Sigmoid colon (tissue), 7 donors: Measurements from ENCODE around the gene SORBS1. TPM values are rescaled to one million over a fixed set of nuclear protein-coding genes. Genes with fewer than 3 reads are reported as not detected.
A peak's percentile ranks its signal among the peaks of the same experiment; 100 is the strongest.

Experiments used
- DNase-seq: peaks from one replicate; pipeline ENCODE4 v3.0.0-alpha.2; 2019
- H3K27ac ChIP-seq, 4 donors: fragments of 200-600 bp; sonication (generic); one replicate each; pipeline ENCODE4 v1.5.1; 2016 to 2019; ENCODE audit warnings: mild to moderate bottlenecking in 1 of 4
- H3K27me3 ChIP-seq, 3 donors: fragments of 200-600 bp; sonication (generic); one replicate each; pipeline ENCODE4 v1.5.1; 2019; ENCODE audit warnings: mild to moderate bottlenecking in 1 of 3
- H3K36me3 ChIP-seq, 4 donors: fragments of 200-600 bp; sonication (generic); one replicate each; pipeline ENCODE4 v1.5.1; 2016 to 2019
- H3K4me1 ChIP-seq, 4 donors: fragments of 200-600 bp; sonication (generic); one replicate each; pipeline ENCODE4 v1.5.1; 2017 to 2019
- H3K4me3 ChIP-seq, 4 donors: fragments of 200-600 bp; sonication (generic); one replicate each; pipeline ENCODE4 v1.5.1; 2017 to 2019; ENCODE audit warnings: mild to moderate bottlenecking in 2 of 4, moderate library complexity in 1 of 4
- H3K9me3 ChIP-seq, 4 donors: fragments of 200-600 bp in 3 of 4; sonication (generic) in 3 of 4; one replicate each; pipeline versions ENCODE4 v1.5.1 to v1.6.1; 2013 to 2019
- EP300 ChIP-seq, 4 donors: sonication (generic); formaldehyde crosslinking; IDR thresholded peaks; one replicate each; pipeline ENCODE4 v1.6.1; 2017; ENCODE audit warnings: antibody characterized with exemption in 4 of 4
- POLR2A ChIP-seq, 2 donors: fragments of 450-650 bp; IDR thresholded peaks; one replicate each; pipeline ENCODE4 v1.6.1; 2016; ENCODE audit warnings: antibody characterized with exemption in 2 of 2, mild to moderate bottlenecking in 2 of 2, moderate library complexity in 2 of 2
- POLR2AphosphoS5 ChIP-seq, 4 donors: sonication (generic); formaldehyde crosslinking; IDR thresholded peaks; one replicate each; pipeline ENCODE4 v1.6.1; 2017; ENCODE audit warnings: antibody characterized with exemption in 4 of 4
- WGBS, 2 donors: extraction: QIAGEN DNeasy Blood & Tissue Kit; methylation state at CpG; one replicate each; pipeline ENCODE4 v1.1.7; 2013; 5-methylcytosine and 5-hydroxymethylcytosine counted together
- intact Hi-C: fragments of 100-400 bp; cut with DNase I; formaldehyde crosslinking; loops from one replicate; pipeline ENCODE4 v1.15.1; 2023
- polyA plus RNA-seq, 3 donors: library from polyadenylated mRNA; stranded (reverse); fragments of 200-250 nt; gene quantifications; one replicate each; pipeline ENCODE4 v1.2.3, GENCODE V29; 2013
- total RNA-seq, 4 donors: library from RNA; depleted of rRNA; stranded (reverse); fragments of >200 nt; gene quantifications; one replicate each; pipeline ENCODE4 v1.1.0, GENCODE V29; 2016
- TF ChIP-seq, protein P1 (sequence below), 4 experiments: fragments of 450-650 bp in 3 of 4; fragments of 200-600 bp in 1 of 4; IDR thresholded peaks; one replicate each; pipeline ENCODE4 v1.5.1; 2016 to 2019; ENCODE audit warnings: antibody characterized with exemption in 4 of 4, mild to moderate bottlenecking in 3 of 4, moderate library complexity in 2 of 4
- donor health status: healthy with polysubstance abuse.
- donor health status: Bipolar disorder and iron deficiency.
- donor health status: healthy.

The SORBS1 gene
- total and polyA plus RNA-seq, 7 donors, result 8.1 to 1,403 (median 664) TPM

DNA sequence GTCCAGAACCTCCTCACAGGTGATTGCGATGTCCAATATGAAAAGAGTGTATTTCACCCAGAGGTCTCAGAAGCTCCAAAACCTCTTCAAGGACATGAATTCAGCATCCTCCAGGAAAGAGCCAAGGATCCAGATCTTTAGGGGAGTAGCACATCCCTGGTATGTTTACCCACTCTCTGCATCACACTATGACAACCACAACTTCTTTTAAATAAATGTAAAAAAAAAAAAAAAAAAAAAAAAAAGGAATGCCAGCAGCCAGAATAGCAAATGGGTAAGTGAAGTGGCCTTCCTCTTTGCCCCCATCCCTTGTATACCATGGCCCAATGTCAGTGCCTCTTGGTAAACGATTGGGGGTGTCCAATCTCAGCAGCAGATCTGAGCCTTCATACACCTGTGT is 67.3 kb downstream of the SORBS1 start:
- peaks cover 6 to 20% (median 12%) of the 10 kb centered on the region in 4 donors for H3K36me3 ChIP-seq
- peaks cover 0 to 94% (median 73%) of the 10 kb centered on the region in 4 donors for H3K4me1 ChIP-seq
- 89 to 92% methylated on average over 2 of the region's 2 CpGs for WGBS, 2 donors
- no peaks in the 10 kb centered on the region for H3K9me3 ChIP-seq
- no peak overlapping the region for H3K4me3 ChIP-seq
- H3K27ac ChIP-seq, result peak overlapping the region; percentile 84 to 98 (median 96)
- TF ChIP-seq POLR2AphosphoS5 (IDR thresholded peaks at IDR 0.05) (no peak), POLR2A (IDR thresholded peaks at IDR 0.05) (no peak), EP300 (IDR thresholded peaks at IDR 0.05) (no peak)
- TF ChIP-seq, protein P1, sequence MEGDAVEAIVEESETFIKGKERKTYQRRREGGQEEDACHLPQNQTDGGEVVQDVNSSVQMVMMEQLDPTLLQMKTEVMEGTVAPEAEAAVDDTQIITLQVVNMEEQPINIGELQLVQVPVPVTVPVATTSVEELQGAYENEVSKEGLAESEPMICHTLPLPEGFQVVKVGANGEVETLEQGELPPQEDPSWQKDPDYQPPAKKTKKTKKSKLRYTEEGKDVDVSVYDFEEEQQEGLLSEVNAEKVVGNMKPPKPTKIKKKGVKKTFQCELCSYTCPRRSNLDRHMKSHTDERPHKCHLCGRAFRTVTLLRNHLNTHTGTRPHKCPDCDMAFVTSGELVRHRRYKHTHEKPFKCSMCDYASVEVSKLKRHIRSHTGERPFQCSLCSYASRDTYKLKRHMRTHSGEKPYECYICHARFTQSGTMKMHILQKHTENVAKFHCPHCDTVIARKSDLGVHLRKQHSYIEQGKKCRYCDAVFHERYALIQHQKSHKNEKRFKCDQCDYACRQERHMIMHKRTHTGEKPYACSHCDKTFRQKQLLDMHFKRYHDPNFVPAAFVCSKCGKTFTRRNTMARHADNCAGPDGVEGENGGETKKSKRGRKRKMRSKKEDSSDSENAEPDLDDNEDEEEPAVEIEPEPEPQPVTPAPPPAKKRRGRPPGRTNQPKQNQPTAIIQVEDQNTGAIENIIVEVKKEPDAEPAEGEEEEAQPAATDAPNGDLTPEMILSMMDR (IDR thresholded peaks at IDR 0.05), result no peak
- no peaks in the 10 kb centered on the region for H3K27me3 ChIP-seq
- DNase-seq, result no peak
- intact Hi-C loops, result no loop called here

DNA sequence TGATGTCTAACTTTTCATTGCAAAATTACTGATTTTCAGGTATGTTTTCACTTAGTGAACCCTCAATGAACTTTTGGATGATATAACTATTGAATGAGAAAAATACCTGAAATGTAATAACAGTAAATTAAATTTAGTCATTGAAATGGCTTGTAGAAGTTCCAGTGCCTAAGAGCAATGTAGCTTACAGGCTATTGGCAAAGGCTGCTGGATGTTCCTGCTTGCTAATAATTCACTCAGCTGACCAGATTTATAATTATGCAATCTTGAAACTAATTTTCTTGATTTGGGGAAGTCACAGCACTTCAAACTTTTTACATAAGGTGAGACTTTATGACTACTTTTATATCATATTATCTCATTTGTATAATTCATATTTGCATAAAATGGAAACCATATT is 73.2 kb downstream of the SORBS1 start:
- Histone ChIP-seq H3K27me3 (no peaks in the 10 kb centered on the region), H3K36me3 (peaks cover 6 to 51% (median 14%) of the 10 kb centered on the region in 4 donors), H3K27ac (peak overlapping the region; percentile 84 to 98 (median 90)), H3K9me3 (no peaks in the 10 kb centered on the region), H3K4me1 (peaks cover 0 to 97% (median 53%) of the 10 kb centered on the region in 4 donors), H3K4me3 (no peak overlapping the region)
- intact Hi-C loops, result no loop called here
- TF ChIP-seq, protein P1 (IDR thresholded peaks at IDR 0.05), result no peak
- peak in 1 of 4 donors; percentile 2 for TF ChIP-seq POLR2AphosphoS5 (IDR thresholded peaks at IDR 0.05)
- TF ChIP-seq POLR2A (IDR thresholded peaks at IDR 0.05), result no peak
- TF ChIP-seq EP300 (IDR thresholded peaks at IDR 0.05), result no peak
- DNase-seq, result no peak

DNA sequence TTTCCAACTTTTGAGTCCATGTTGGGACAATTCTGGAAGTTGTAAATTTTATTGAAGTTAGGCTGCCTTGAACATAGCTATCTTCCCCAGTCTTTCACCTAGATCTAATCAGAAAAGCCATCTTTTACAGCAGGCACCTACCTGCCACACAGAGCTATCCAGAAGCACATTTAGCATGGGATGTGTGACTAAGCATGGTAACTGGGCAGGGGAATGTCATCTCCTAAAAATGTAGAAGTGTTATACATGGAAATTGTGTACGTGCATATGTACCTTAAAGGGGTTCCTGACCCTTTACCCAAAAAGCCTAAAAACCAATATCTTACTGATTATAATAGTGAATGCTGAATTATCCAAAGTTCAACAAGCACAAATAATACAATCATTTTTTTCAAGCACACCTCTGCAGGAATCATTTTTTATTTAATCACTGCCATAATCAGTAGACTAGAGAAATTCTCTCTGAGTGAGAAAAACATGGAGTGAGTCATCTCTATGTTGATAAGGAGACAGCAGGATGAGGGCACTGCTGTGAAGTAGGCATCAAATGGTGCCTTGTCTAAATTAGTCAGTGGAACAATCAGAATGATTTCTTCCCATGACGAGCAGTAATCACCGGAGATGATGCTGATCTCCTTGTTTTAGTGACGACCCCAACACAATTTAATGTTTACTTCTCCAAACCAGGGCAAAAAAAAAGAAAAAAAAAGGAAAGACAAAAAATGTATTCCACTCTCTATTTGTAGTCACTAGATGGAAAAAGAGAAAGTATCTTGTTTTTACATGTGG is 75.9 kb downstream of the SORBS1 start:
- H3K9me3 ChIP-seq, result no peaks in the 10 kb centered on the region
- no peak overlapping the region for H3K4me3 ChIP-seq
- no peaks in the 10 kb centered on the region for H3K27me3 ChIP-seq
- TF ChIP-seq, protein P1 (IDR thresholded peaks at IDR 0.05), result no peak
- TF ChIP-seq POLR2AphosphoS5 (IDR thresholded peaks at IDR 0.05), result peak in 1 of 4 donors; percentile 2
- peak overlapping the region; percentile 84 to 98 (median 90) for H3K27ac ChIP-seq
- intact Hi-C loops, result no loop called here
- peaks cover 4 to 41% (median 10%) of the 10 kb centered on the region in 4 donors for H3K36me3 ChIP-seq
- peaks cover 0 to 97% (median 66%) of the 10 kb centered on the region in 4 donors for H3K4me1 ChIP-seq
- peak; percentile 39 for DNase-seq
- WGBS, 2 donors, result 80% methylated on average over 4 of the region's 4 CpGs

DNA sequence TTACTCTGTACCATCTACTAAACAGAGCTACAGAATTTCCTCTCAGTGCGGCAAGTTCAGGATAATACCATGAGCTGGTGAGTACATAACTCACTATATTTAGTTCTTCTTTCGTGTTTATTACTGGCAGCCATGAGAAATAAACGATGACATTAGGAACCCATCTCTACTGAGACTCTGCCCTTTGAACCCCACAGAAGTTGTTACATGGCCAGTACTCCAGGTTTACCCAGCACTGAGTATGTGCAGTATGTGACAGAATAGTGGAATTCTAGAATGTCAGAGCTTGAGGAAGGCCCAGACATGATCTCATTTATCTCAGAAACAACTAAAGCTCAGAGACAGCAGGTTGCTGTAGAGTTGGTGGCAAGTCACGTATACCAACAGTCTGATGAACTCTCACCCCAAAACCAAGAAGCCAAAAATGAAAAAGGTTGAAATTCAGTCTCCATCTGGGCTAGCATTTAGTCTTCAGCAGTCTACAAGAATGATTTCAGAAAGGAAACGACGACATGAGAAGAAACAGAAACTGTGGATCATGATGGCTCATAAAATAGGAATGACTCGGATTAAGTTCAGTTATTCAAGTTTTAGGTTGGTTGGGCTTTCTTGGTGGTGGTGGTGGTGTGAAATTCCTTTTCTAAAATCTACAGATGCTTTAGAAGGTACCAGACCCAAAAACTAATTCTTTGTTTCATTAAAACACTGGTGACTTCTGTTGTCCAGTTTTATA is 78.5 kb downstream of the SORBS1 start:
- H3K4me3 ChIP-seq, result no peak overlapping the region
- no peaks in the 10 kb centered on the region for H3K27me3 ChIP-seq
- WGBS, 2 donors, result 82 to 90% methylated on average over 7 of the region's 7 CpGs
- no peak for DNase-seq
- H3K4me1 ChIP-seq, result peaks cover 0 to 97% (median 71%) of the 10 kb centered on the region in 4 donors
- TF ChIP-seq, protein P1 (IDR thresholded peaks at IDR 0.05), result no peak
- peak in 3 of 4 donors; percentile 30 to 39 (median 39) for TF ChIP-seq POLR2AphosphoS5 (IDR thresholded peaks at IDR 0.05)
- TF ChIP-seq POLR2A (IDR thresholded peaks at IDR 0.05), result no peak
- TF ChIP-seq EP300 (IDR thresholded peaks at IDR 0.05), result no peak
- no peaks in the 10 kb centered on the region for H3K9me3 ChIP-seq
- intact Hi-C loops, result no loop called here
- H3K27ac ChIP-seq, result peak overlapping the region; percentile 84 to 98 (median 90)
- H3K36me3 ChIP-seq, result peaks cover 0 to 31% (median 2%) of the 10 kb centered on the region in 4 donors
